GM18526 (cell line): ENCODE data around the gene C10orf105.

ENCODE experiments used
- POLR2A ChIP-seq: IDR thresholded peaks from 3 replicates; pipeline ENCODE4 v1.6.1; 2011; ENCODE audit not compliant: insufficient read length; ENCODE audit errors: extremely low read depth

C10orf105 gene

GRCh38 chr10:71715860-71716259 is 3.7 kb downstream of the C10orf105 start:
- no peak for TF ChIP-seq POLR2A

- no peak for TF ChIP-seq POLR2A
Observed at GRCh38 chr10:71715026-71715425, 4.6 kb downstream of the C10orf105 start.

- TF ChIP-seq POLR2A = no peak
Observed at GRCh38 chr10:71714592-71714991, 5.0 kb downstream of the C10orf105 start.

GRCh38 chr10:71714031-71714410 is 5.6 kb downstream of the C10orf105 start:
- no peak for TF ChIP-seq POLR2A

GRCh38 chr10:71713135-71714030 is 6.2 kb downstream of the C10orf105 start:
- no peak for TF ChIP-seq POLR2A

GRCh38 chr10:71712572-71713134 is 6.9 kb downstream of the C10orf105 start:
- no peak for TF ChIP-seq POLR2A

GRCh38 chr10:71712170-71712569 is 7.4 kb downstream of the C10orf105 start:
- no peak for TF ChIP-seq POLR2A

GRCh38 chr10:71711052-71711623 is 8.4 kb downstream of the C10orf105 start:
- no peak for TF ChIP-seq POLR2A

- TF ChIP-seq POLR2A = no peak
Observed at GRCh38 chr10:71710519-71710918, 9.1 kb downstream of the C10orf105 start.

- TF ChIP-seq POLR2A = no peak
Observed at GRCh38 chr10:71708897-71709882, 10.4 kb downstream of the C10orf105 start.

- TF ChIP-seq POLR2A = no peak
Observed at GRCh38 chr10:71708301-71708703, 11.3 kb downstream of the C10orf105 start.

GRCh38 chr10:71707240-71707789 is 12.3 kb downstream of the C10orf105 start:
- TF ChIP-seq POLR2A = no peak

- TF ChIP-seq POLR2A = no peak
Observed at GRCh38 chr10:71706216-71707121, 13.1 kb downstream of the C10orf105 start.

GRCh38 chr10:71705582-71705981 is 14.0 kb downstream of the C10orf105 start:
- TF ChIP-seq POLR2A = no peak
